ENCODE results near the gene MAP3K5.

MAP3K5 gene

DNA sequence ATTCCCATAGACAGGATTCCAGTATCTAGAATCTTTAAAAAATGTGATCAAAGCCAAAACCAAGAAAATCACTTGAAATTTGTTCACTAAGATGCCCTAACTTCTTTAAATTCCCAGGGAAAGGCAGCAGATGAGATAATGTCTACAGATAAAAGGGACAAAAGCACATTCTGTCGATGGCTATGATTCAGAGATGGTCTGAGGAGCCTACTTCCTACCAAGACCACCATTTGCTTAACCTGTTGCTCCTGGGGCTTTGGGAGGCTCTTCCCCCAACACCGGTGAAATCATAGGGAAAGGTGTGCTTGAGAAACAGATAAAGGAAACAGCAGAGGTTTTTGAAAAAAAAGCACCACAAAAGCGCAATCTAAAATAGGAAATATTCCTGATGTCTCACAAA is 123.7 kb downstream of the MAP3K5 start:
- no peak overlapping the region for H3K9ac ChIP-seq
- TF ChIP-seq Cebpa-rat (IDR thresholded peaks at IDR 0.05): no peak
- H3K4me1 ChIP-seq: peaks cover 0 to 7% (median 0%) of the 10 kb centered on the region in 10 experiments; a peak in 1 of 20 replicates
- no peak overlapping the region for H3K4me3 ChIP-seq
- no peaks in the 10 kb centered on the region for H3K27me3 ChIP-seq
- peaks cover 0 to 16% (median 13%) of the 10 kb centered on the region in 11 experiments; a peak in 10 of 22 replicates for H3K9me3 ChIP-seq (replicated peaks in 1 of 11)
- no peaks in the 10 kb centered on the region for H4K20me1 ChIP-seq
- peaks cover 5 to 79% (median 18%) of the 10 kb centered on the region in 11 experiments; a peak in 17 of 22 replicates for H3K36me3 ChIP-seq
- no peak overlapping the region for H3K4me2 ChIP-seq
- no peak overlapping the region for H3K27ac ChIP-seq

- H3K9me3 ChIP-seq (replicated peaks in 1 of 11): no peaks in the 10 kb centered on the region
- TF ChIP-seq Cebpa-rat (IDR thresholded peaks at IDR 0.05): no peak
Observed at GRCh38 chr6:136666041-136666440, 126.2 kb downstream of the MAP3K5 start.

DNA sequence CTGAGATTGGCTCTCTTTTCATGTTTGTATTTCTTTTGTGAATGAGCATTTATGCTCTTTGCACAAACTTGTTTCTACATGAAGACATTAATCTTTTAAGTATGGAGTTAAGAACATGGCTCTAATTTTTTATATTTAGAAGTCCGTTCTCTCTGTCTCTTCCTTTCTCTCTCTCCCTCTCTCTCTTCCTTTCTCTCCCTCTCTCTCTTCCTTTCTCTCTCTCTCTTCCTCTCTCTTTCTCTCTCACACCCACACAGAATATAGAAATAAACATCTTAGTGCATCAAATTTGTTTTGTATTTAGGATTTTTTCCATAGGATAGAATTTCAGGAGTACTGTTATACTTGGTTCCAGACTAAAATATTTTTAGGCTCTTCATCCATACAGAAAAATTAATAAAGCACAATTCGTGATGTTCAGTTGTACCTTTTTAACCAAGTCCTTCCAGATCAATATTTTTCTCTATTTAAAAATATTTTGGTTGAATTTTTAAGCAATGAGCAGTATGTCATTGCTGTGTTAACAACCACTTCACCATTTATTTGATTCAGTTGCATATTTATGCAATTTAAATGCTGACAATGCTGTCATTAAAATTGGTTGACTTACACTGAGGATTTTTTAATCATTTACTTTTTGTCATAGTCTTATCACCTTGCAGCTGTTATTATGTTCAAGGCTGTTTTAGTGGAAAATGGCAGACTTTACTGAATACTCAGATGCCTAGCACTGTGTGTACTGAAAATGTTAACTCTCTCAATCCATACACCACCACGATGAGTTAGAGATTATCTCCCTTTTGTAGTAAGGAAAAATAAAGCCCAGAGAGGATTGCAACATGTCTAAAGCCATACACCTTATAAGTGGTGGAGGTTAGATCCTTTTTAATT is 129.7 kb downstream of the MAP3K5 start:
- H3K9ac ChIP-seq: no peak overlapping the region
- H3K9me3 ChIP-seq (replicated peaks in 1 of 11): no peaks in the 10 kb centered on the region
- no peak for TF ChIP-seq Cebpa-rat (IDR thresholded peaks at IDR 0.05)
- H3K4me3 ChIP-seq: no peak overlapping the region
- no peak overlapping the region for H3K4me2 ChIP-seq
- H4K20me1 ChIP-seq: 0 out of 22 replicates have a peak, but pooled peaks cover 0 to 4% (median 0%) of the 10 kb centered on the region in 11 experiments
- H3K27me3 ChIP-seq: no peaks in the 10 kb centered on the region
- peaks cover 0 to 85% (median 25%) of the 10 kb centered on the region in 11 experiments; a peak in 16 of 22 replicates for H3K36me3 ChIP-seq
- no peak overlapping the region for H3K27ac ChIP-seq
- no peaks in the 10 kb centered on the region for H3K4me1 ChIP-seq

More at GRCh38 chr6:136666041-136666440, 126.2 kb downstream of the MAP3K5 start:
- Histone ChIP-seq H3K9ac (no peak overlapping the region), H3K4me1 (no peaks in the 10 kb centered on the region), H3K27ac (no peak overlapping the region), H4K20me1 (no peaks in the 10 kb centered on the region), H3K4me3 (no peak overlapping the region), H3K27me3 (no peaks in the 10 kb centered on the region), H3K4me2 (no peak overlapping the region), H3K36me3 (peaks cover 0 to 77% (median 14%) of the 10 kb centered on the region in 11 experiments; a peak in 16 of 22 replicates)

DNA sequence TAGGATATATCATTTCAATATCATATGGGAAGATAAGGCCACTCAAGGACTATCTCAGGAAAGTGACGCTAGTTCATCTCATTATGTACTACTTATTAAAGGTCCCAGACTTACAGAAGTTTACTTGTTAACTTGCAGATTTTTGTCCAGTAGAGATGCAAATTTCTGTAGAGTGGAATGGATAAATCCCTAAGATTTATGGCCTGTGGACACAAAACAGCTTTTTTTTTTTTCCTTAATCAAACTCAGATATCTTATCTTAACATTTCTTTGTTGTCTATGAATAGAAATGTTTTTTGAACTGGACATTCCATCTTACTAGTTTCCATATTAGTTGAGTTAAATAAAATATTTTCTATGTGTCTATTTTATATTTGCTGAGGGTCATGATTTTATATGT is 131.6 kb downstream of the MAP3K5 start:
- TF ChIP-seq Cebpa-rat (IDR thresholded peaks at IDR 0.05): no peak
- H3K4me1 ChIP-seq: peaks cover 0 to 11% (median 10%) of the 10 kb centered on the region in 10 experiments; a peak in 13 of 20 replicates

GRCh38 chr6:136659991-136660499 is 132.2 kb downstream of the MAP3K5 start:
- no peaks in the 10 kb centered on the region for H3K27me3 ChIP-seq
- 0 out of 22 replicates have a peak, but pooled peaks cover 0 to 4% (median 0%) of the 10 kb centered on the region in 11 experiments for H4K20me1 ChIP-seq
- H3K9me3 ChIP-seq (replicated peaks in 1 of 11): no peaks in the 10 kb centered on the region
- no peak overlapping the region for H3K27ac ChIP-seq
- peak in 2 of 11 experiments; percentile 29 to 63; a peak in 3 of 22 replicates for TF ChIP-seq Cebpa-rat (IDR thresholded peaks at IDR 0.05)
- no peak overlapping the region for H3K4me2 ChIP-seq
- peaks cover 0 to 13% (median 11%) of the 10 kb centered on the region in 10 experiments; a peak in 13 of 20 replicates for H3K4me1 ChIP-seq
- H3K4me3 ChIP-seq: no peak overlapping the region
- no peak overlapping the region for H3K9ac ChIP-seq
- peaks cover 0 to 87% (median 27%) of the 10 kb centered on the region in 11 experiments; a peak in 11 of 22 replicates for H3K36me3 ChIP-seq

More for the DNA sequence above, 131.6 kb downstream of the MAP3K5 start:
- H3K9ac ChIP-seq: no peak overlapping the region
- H3K4me2 ChIP-seq: no peak overlapping the region
- no peak overlapping the region for H3K27ac ChIP-seq
- H3K36me3 ChIP-seq: peaks cover 0 to 87% (median 25%) of the 10 kb centered on the region in 11 experiments; a peak in 14 of 22 replicates
- H3K27me3 ChIP-seq: no peaks in the 10 kb centered on the region
- H3K9me3 ChIP-seq (replicated peaks in 1 of 11): no peaks in the 10 kb centered on the region
- no peak overlapping the region for H3K4me3 ChIP-seq
- H4K20me1 ChIP-seq: 0 out of 22 replicates have a peak, but pooled peaks cover 0 to 4% (median 0%) of the 10 kb centered on the region in 11 experiments

DNA sequence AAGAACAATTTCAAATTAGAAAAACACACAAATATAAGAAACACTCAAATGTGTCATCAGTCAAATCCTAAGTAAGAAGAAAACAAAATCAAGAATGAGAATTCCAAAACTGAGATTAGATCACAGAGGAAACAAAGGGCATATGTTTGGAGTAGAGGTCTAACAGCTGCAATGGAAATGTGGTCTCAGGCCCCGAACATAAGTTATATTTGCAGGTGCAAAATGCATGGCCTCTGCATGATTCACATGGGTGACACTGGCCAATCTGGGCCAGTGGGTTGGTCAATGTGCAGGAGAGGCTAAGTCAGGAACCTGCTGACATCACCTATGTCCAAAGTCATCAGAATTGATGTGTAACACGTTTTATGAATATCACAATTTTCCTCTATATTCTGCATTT is 133.6 kb downstream of the MAP3K5 start:
- Histone ChIP-seq H4K20me1 (0 out of 22 replicates have a peak, but pooled peaks cover 0 to 4% (median 0%) of the 10 kb centered on the region in 11 experiments), H3K9me3 (replicated peaks in 1 of 11) (no peaks in the 10 kb centered on the region), H3K4me3 (no peak overlapping the region), H3K9ac (no peak overlapping the region), H3K36me3 (peaks cover 0 to 87% (median 25%) of the 10 kb centered on the region in 11 experiments; a peak in 11 of 22 replicates), H3K27me3 (no peaks in the 10 kb centered on the region), H3K4me1 (peaks cover 0 to 13% (median 12%) of the 10 kb centered on the region in 10 experiments; a peak in 13 of 20 replicates), H3K4me2 (no peak overlapping the region), H3K27ac (no peak overlapping the region)
- TF ChIP-seq Cebpa-rat (IDR thresholded peaks at IDR 0.05): no peak

DNA sequence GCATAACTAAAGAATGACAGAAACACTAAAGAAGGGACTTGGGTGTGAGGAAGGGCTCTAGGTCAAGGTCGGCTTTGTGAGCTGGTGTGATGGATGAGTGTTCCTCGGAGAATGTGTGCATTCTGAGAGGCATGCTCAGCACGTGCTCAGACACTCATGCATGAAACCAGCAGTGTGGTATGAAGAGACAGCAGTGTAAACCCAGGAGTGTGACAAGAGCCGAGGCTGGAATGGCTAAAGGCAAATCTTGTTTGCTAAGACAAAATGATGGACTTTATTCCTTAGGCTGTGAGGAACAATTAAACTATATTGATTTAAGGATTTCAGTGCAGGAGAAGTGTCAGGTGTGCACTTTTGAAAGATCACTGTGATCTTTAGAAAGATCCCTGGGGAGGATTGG is 134.6 kb downstream of the MAP3K5 start:
- Histone ChIP-seq H4K20me1 (0 out of 22 replicates have a peak, but pooled peaks cover 0 to 4% (median 0%) of the 10 kb centered on the region in 11 experiments), H3K9me3 (replicated peaks in 1 of 11) (no peaks in the 10 kb centered on the region), H3K27ac (no peak overlapping the region), H3K4me3 (no peak overlapping the region), H3K9ac (no peak overlapping the region), H3K27me3 (no peaks in the 10 kb centered on the region), H3K4me2 (no peak overlapping the region), H3K4me1 (peaks cover 0 to 14% (median 12%) of the 10 kb centered on the region in 10 experiments; a peak in 13 of 20 replicates), H3K36me3 (peaks cover 0 to 87% (median 25%) of the 10 kb centered on the region in 11 experiments; a peak in 11 of 22 replicates)
- TF ChIP-seq Cebpa-rat (IDR thresholded peaks at IDR 0.05): no peak

- TF ChIP-seq Cebpa-rat (IDR thresholded peaks at IDR 0.05): no peak
- Histone ChIP-seq H3K27ac (no peak overlapping the region), H3K36me3 (peaks cover 0 to 91% (median 25%) of the 10 kb centered on the region in 11 experiments; a peak in 11 of 22 replicates), H3K9ac (no peak overlapping the region), H3K9me3 (replicated peaks in 1 of 11) (no peaks in the 10 kb centered on the region), H3K4me3 (no peak overlapping the region), H3K27me3 (no peaks in the 10 kb centered on the region), H4K20me1 (0 out of 22 replicates have a peak, but pooled peaks cover 0 to 4% (median 0%) of the 10 kb centered on the region in 11 experiments), H3K4me1 (peaks cover 0 to 14% (median 12%) of the 10 kb centered on the region in 10 experiments; a peak in 13 of 20 replicates), H3K4me2 (peak overlapping the region in 8 of 11 experiments; percentile 1 to 44 (median 17); a peak in 11 of 22 replicates)
Observed at GRCh38 chr6:136656121-136656520, 136.2 kb downstream of the MAP3K5 start.
